ENCODE data around the gene NKAIN1. TPM values are rescaled to one million over a fixed set of nuclear protein-coding genes. Genes with fewer than 3 reads are reported as not detected.
"Not testable (repeated sequence)": the region's sequence is repeated elsewhere in the genome, so short reads cannot be mapped to it uniquely, and the experiment has no call there.

The NKAIN1 gene
- total RNA-seq, 4 donors from 2014 or later: not detected

DNA sequence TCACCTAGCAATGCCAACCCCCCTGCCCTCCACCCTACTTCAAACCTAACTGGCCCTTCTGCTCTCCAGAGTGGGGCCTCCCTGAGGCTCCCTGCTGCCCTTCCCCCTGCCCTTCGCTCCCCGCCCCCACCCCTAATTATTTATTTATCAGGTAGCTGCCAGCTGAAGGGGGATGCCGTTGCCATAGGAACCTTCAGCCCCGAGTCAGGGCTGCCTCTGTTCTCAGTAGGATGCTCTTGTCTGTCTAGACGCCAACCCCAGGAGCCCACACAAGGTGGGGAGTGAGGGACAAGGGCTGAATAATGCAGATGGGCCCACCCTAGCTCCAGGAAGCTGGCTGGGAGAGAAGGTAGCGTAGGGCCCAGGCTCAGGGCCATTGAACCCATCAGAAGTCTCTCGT, 41.1 kb downstream of the NKAIN1 start:
- no peaks in the 10 kb centered on the region for H3K4me1 ChIP-seq
- 67% methylated on average over 7 of the region's 7 CpGs; no CpG with 5 or more reads in 1 of the 2 donors for WGBS, 2 donors (ENCODE audit: low coverage in 1 of 2)
- no peak overlapping the region for H3K4me3 ChIP-seq
- no peak for DNase-seq
- H3K27me3 ChIP-seq: no peaks in the 10 kb centered on the region
- no peak overlapping the region for H3K27ac ChIP-seq
- no peaks in the 10 kb centered on the region for H3K9me3 ChIP-seq
- TF ChIP-seq EP300 (IDR thresholded peaks at IDR 0.05; ENCODE audit: low read depth) (no peak), POLR2AphosphoS5 (IDR thresholded peaks at IDR 0.05) (no peak)
- TF ChIP-seq, protein P1, sequence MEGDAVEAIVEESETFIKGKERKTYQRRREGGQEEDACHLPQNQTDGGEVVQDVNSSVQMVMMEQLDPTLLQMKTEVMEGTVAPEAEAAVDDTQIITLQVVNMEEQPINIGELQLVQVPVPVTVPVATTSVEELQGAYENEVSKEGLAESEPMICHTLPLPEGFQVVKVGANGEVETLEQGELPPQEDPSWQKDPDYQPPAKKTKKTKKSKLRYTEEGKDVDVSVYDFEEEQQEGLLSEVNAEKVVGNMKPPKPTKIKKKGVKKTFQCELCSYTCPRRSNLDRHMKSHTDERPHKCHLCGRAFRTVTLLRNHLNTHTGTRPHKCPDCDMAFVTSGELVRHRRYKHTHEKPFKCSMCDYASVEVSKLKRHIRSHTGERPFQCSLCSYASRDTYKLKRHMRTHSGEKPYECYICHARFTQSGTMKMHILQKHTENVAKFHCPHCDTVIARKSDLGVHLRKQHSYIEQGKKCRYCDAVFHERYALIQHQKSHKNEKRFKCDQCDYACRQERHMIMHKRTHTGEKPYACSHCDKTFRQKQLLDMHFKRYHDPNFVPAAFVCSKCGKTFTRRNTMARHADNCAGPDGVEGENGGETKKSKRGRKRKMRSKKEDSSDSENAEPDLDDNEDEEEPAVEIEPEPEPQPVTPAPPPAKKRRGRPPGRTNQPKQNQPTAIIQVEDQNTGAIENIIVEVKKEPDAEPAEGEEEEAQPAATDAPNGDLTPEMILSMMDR (IDR thresholded peaks at IDR 0.05): no peak
- H3K36me3 ChIP-seq: no peaks in the 10 kb centered on the region
- in situ Hi-C loops (cut with MboI; ENCODE audit: low pct_ligation_motif_present in 1 of 4, low pct_unique_long_range_greater_than_20kb in 1 of 4, low sequenced_read_pairs in 3 of 4) (loop anchor here in 2 of 4 donors (25.0 kb wide), 2 partner anchors 139 to 364 kb away; no protein-coding TSS in a partner anchor), intact Hi-C loops (cut with DNase I; ENCODE audit: low total_unique reads) (no loop called here)

DNA sequence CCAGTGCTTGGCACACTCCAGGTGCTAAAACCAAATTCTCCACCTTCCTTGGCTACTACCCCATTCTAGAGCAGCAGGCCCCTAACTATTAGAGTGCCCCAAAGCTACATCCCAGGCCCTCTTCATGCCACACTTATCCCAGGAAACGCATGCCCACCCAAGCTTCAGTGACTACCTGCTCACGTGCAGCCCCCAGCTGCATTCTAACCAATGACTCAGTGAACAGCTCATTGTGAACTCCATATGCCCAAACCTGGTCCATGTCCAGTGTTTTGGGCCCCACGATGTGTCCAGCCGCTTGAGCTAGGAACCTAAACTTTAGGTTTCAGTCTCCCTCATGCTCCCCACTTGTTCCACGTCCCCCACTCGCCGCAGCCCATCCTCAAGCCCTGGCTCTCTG, 41.5 kb downstream of the NKAIN1 start:
- H3K27ac ChIP-seq: no peak overlapping the region
- no peaks in the 10 kb centered on the region for H3K4me1 ChIP-seq
- H3K4me3 ChIP-seq: no peak overlapping the region
- WGBS, 2 donors (ENCODE audit: low coverage in 1 of 2): 86 to 100% methylated on average over 3 to 7 of the region's 7 CpGs
- intact Hi-C loops (cut with DNase I; ENCODE audit: low total_unique reads): no loop called here
- H3K9me3 ChIP-seq: no peaks in the 10 kb centered on the region
- TF ChIP-seq EP300 (IDR thresholded peaks at IDR 0.05; ENCODE audit: low read depth) (no peak), POLR2AphosphoS5 (IDR thresholded peaks at IDR 0.05) (no peak), POLR2A (IDR thresholded peaks at IDR 0.05) (no peak)
- TF ChIP-seq, protein P1 (IDR thresholded peaks at IDR 0.05): no peak
- DNase-seq: no peak
- H3K36me3 ChIP-seq: no peaks in the 10 kb centered on the region
- in situ Hi-C loops (cut with MboI; ENCODE audit: low pct_ligation_motif_present in 1 of 4, low pct_unique_long_range_greater_than_20kb in 1 of 4, low sequenced_read_pairs in 3 of 4): loop anchor here in 2 of 4 donors (25.0 kb wide), 2 partner anchors 139 to 364 kb away; no protein-coding TSS in a partner anchor
- no peaks in the 10 kb centered on the region for H3K27me3 ChIP-seq

DNA sequence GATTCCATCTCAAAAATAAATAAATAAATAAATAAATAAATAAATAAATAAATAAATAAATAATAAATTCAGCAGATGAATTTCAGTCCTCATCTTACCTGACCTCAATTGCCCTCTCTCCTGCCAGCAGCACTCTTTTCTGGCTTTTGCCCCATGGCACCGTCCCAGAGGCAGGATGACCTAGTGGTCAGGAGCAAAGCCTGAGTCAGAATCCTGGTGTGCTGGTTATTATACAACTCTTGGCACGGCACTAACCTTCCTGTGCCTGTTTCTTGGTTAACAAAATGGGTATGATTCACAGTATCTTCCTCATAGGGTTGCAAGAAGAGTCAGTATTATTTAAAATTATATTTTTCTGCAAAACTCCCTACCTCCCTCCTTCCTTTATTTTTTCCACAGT, 43.0 kb downstream of the NKAIN1 start:
- Histone ChIP-seq H3K9me3 (no peaks in the 10 kb centered on the region), H3K27ac (no peak overlapping the region), H3K4me3 (no peak overlapping the region), H3K4me1 (no peaks in the 10 kb centered on the region), H3K36me3 (no peaks in the 10 kb centered on the region), H3K27me3 (no peaks in the 10 kb centered on the region)
- in situ Hi-C loops (cut with MboI; ENCODE audit: low pct_ligation_motif_present in 1 of 4, low pct_unique_long_range_greater_than_20kb in 1 of 4, low sequenced_read_pairs in 3 of 4) (loop anchor here in 2 of 4 donors (25.0 kb wide), 2 partner anchors 141 to 366 kb away; no protein-coding TSS in a partner anchor), intact Hi-C loops (cut with DNase I; ENCODE audit: low total_unique reads) (no loop called here)
- TF ChIP-seq POLR2A (IDR thresholded peaks at IDR 0.05) (no peak), POLR2AphosphoS5 (IDR thresholded peaks at IDR 0.05) (no peak), EP300 (IDR thresholded peaks at IDR 0.05; ENCODE audit: low read depth) (no peak)
- TF ChIP-seq, protein P1 (IDR thresholded peaks at IDR 0.05): no peak
- 57 to 67% methylated on average over 1 to 2 of the region's 2 CpGs for WGBS, 2 donors (ENCODE audit: low coverage in 1 of 2)
- DNase-seq: no peak

DNA sequence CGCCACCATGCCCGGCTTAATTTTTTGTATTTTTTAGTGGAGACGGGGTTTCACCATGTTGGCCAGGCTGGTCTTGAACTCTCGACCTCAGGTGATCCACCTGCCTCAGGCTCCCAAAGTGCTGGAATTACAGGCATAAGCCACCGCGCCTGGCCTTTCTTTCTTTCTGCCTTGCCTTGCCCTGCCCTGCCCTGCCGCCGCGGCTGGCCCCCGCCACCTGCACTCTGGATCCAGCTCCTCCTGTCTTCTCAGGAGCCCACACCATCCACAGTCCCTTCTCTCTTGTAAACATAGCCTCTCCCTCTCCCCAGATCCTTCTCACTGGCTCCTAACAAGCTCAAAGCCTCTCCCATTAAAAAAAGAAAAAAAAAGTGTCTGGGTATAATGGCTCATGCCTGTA, 44.4 kb downstream of the NKAIN1 start:
- in situ Hi-C loops (cut with MboI; ENCODE audit: low pct_ligation_motif_present in 1 of 4, low pct_unique_long_range_greater_than_20kb in 1 of 4, low sequenced_read_pairs in 3 of 4): loop anchor here in 2 of 4 donors (25.0 kb wide), 2 partner anchors 142 to 367 kb away; no protein-coding TSS in a partner anchor
- intact Hi-C loops (cut with DNase I; ENCODE audit: low total_unique reads): not testable (repeated sequence)

DNA sequence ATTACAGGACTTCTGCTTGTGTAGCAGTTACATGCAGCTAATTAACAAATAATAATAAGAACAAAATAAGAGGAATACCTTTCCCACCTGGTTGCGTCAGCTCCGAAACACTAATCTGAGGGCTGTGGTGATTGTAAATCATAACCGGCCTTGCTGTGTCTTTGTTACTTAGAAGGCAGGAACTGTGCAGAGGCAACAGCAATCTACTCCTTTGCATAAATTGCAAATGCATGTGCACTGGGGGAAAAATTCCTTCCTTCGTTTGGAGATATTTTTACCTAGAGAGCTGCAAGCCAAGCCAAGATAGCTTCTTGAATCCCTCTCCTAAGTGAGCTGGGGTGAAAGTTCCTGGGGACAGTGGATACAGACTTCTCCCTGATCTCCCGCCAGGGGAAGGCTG, 46.0 kb downstream of the NKAIN1 start:
- intact Hi-C loops (cut with DNase I; ENCODE audit: low total_unique reads) (no loop called here), in situ Hi-C loops (cut with MboI; ENCODE audit: low pct_ligation_motif_present in 1 of 4, low pct_unique_long_range_greater_than_20kb in 1 of 4, low sequenced_read_pairs in 3 of 4) (loop anchor here in 2 of 4 donors (25.0 kb wide), 2 partner anchors 144 to 369 kb away; no protein-coding TSS in a partner anchor)
- Histone ChIP-seq H3K4me3 (no peak overlapping the region), H3K36me3 (no peaks in the 10 kb centered on the region), H3K9me3 (no peaks in the 10 kb centered on the region), H3K27ac (no peak overlapping the region), H3K4me1 (no peaks in the 10 kb centered on the region), H3K27me3 (no peaks in the 10 kb centered on the region)
- DNase-seq: no peak
- WGBS, 2 donors (ENCODE audit: low coverage in 1 of 2): 72 to 78% methylated on average over 5 of the region's 5 CpGs
- no peak for TF ChIP-seq POLR2A (IDR thresholded peaks at IDR 0.05)
- TF ChIP-seq, protein P1 (IDR thresholded peaks at IDR 0.05): no peak

More for the DNA sequence above, 44.4 kb downstream of the NKAIN1 start:
- not testable (repeated sequence) for H3K4me3 ChIP-seq, H3K27me3 ChIP-seq, H3K9me3 ChIP-seq, H3K27ac ChIP-seq, H3K36me3 ChIP-seq, DNase-seq, H3K4me1 ChIP-seq
- WGBS, 2 donors (ENCODE audit: low coverage in 1 of 2): 78 to 85% methylated on average over 8 to 10 of the region's 10 CpGs
